HCT116 (cell line): ENCODE measurements around the gene MAP2K4. TPM values are rescaled to one million over a fixed set of nuclear protein-coding genes. Genes with fewer than 3 reads are reported as not detected.

Source experiments
- ATAC-seq: fragments of 200-7000 bp; cut with Tn5 transposase; 2 replicates; pipeline ENCODE4 v1.9.1; 2020; ENCODE audit warnings: mild to moderate bottlenecking, moderate library complexity
- BruUV-seq: library from RNA; stranded (reverse); fragments of 400-500 nt; replicated peaks from 2 replicates; lab custom pipeline; 2021; lab: Mats Ljungman, UMichigan
- CTCF ChIA-PET: fragments of 300-600 bp; sonication (Branson Sonifier 250); formaldehyde crosslinking; loops from one replicate; lab custom pipeline; 2021; ENCODE audit warnings: antibody characterized with exemption; lab: Charles Lee
- POLR2A ChIA-PET: fragments of 300-600, 350-600 bp; sonication (Branson Sonifier 250); formaldehyde crosslinking; loops from one replicate; lab custom pipeline; 2021; ENCODE audit warnings: antibody characterized with exemption; lab: Charles Lee
- RAD21 ChIA-PET, 2 experiments: fragments of 300-600 bp; sonication (Branson Sonifier 250); formaldehyde crosslinking; loops; one replicate each; lab custom pipeline; 2023; ENCODE audit warnings: low total read pairs in 2 of 2; ENCODE audit not compliant: uncharacterized antibody in 2 of 2, unreplicated experiment in 2 of 2, low non-redundant PET in 1 of 2; lab: Charles Lee
- DNase-seq: peaks from one replicate; pipeline ENCODE4 v3.0.0-alpha.2; 2010; ENCODE audit warnings: low read depth, low spot score
- H2AFZ ChIP-seq: fragments of 200-600 bp; shearing (Covaris generic), sonication (generic); 2 replicates; pipeline ENCODE4 v1.6.1; 2017; ENCODE audit warnings: low read depth, mixed run types, mixed read lengths, antibody characterized with exemption, low read length; ENCODE audit not compliant: poor library complexity, severe bottlenecking
- H3K27ac ChIP-seq: 2 replicates; pipeline ENCODE4 v1.5.1; 2012; ENCODE audit warnings: low read depth, low read length
- H3K27me3 ChIP-seq: fragments of 200-600 bp; sonication (generic); 2 replicates; pipeline ENCODE4 v1.6.1; 2016; ENCODE audit warnings: mixed run types, low read length, mixed read lengths; ENCODE audit not compliant: insufficient read depth
- H3K36me3 ChIP-seq, 2 experiments: fragments of 200-500 bp in 1 of 2; fragments of 200-600 bp in 1 of 2; sonication (Bioruptor generic) in 1 of 2; sonication (generic) in 1 of 2; 2 replicates each; pipeline versions ENCODE4 v1.5.1 to v1.6.1; 2014 to 2016; ENCODE audit warnings: low read length in 2 of 2, inconsistent platforms in 1 of 2, mixed read lengths in 1 of 2, mixed run types in 1 of 2; ENCODE audit not compliant: insufficient read depth in 2 of 2, control insufficient read depth in 1 of 2
- H3K4me1 ChIP-seq, 2 experiments: fragments of 200-600 bp in 1 of 2; sonication (generic) in 1 of 2; 2 replicates each; pipeline versions ENCODE4 v1.5.1 to v1.6.1; 2012 to 2017; ENCODE audit warnings: low read length in 2 of 2, inconsistent platforms in 1 of 2, mild to moderate bottlenecking in 1 of 2, mixed read lengths in 1 of 2, mixed run types in 1 of 2, moderate library complexity in 1 of 2; ENCODE audit not compliant: insufficient read depth in 2 of 2, control insufficient read depth in 1 of 2
- H3K4me2 ChIP-seq: fragments of 200-600 bp; sonication (generic); 2 replicates; pipeline ENCODE4 v1.6.1; 2017; ENCODE audit warnings: mixed run types, low read length, mixed read lengths
- H3K4me3 ChIP-seq, 2 experiments: fragments of 200-600 bp in 1 of 2; sonication (generic) in 1 of 2; replicated peaks in 1 of 2; 2 replicates each; pipeline ENCODE4 v1.5.1; 2011 to 2016; ENCODE audit warnings: low read length in 2 of 2, control low read depth in 1 of 2, low read depth in 1 of 2, mild to moderate bottlenecking in 1 of 2, mixed read lengths in 1 of 2, mixed run types in 1 of 2
- H3K79me2 ChIP-seq: fragments of 200-600 bp; sonication (generic); 2 replicates; pipeline ENCODE4 v1.6.1; 2017; ENCODE audit warnings: mild to moderate bottlenecking, mixed run types, low read length, moderate library complexity, mixed read lengths; ENCODE audit not compliant: insufficient read depth
- H3K9ac ChIP-seq: fragments of 200-600 bp; sonication (generic); 2 replicates; pipeline ENCODE4 v1.6.1; 2016; ENCODE audit warnings: low read length, mixed read lengths
- H3K9me2 ChIP-seq: fragments of 200-600 bp; sonication (generic), shearing (Covaris generic); 2 replicates; pipeline ENCODE4 v1.6.1; 2017; ENCODE audit warnings: mixed run types, mild to moderate bottlenecking, moderate library complexity; ENCODE audit not compliant: insufficient read depth
- H3K9me3 ChIP-seq, 2 experiments: fragments of 200-500 bp in 1 of 2; fragments of 200-600 bp in 1 of 2; sonication (Bioruptor generic) in 1 of 2; sonication (generic) in 1 of 2; 2 replicates each; pipeline ENCODE4 v1.6.1; 2014 to 2017; ENCODE audit warnings: low read length in 2 of 2, mixed read lengths in 2 of 2, inconsistent platforms in 1 of 2, low read depth in 1 of 2, mild to moderate bottlenecking in 1 of 2, mixed run types in 1 of 2, moderate library complexity in 1 of 2; ENCODE audit not compliant: control insufficient read depth in 1 of 2, insufficient read depth in 1 of 2
- H4K20me1 ChIP-seq: fragments of 200-600 bp; sonication (generic), shearing (Covaris generic); 2 replicates; pipeline ENCODE4 v1.6.1; 2017; ENCODE audit warnings: mixed run types, mild to moderate bottlenecking, moderate library complexity; ENCODE audit not compliant: insufficient read depth
- CTCF ChIP-seq, 3 experiments: fragments of 200-600 bp in 1 of 3; sonication (generic) in 1 of 3; IDR thresholded peaks in 2 of 3; conservative IDR thresholded peaks in 1 of 3; 2 replicates each; pipeline ENCODE4 v1.5.1; 2012 to 2017; ENCODE audit warnings: low read depth in 2 of 3, low read length in 2 of 3, antibody characterized with exemption in 1 of 3, borderline replicate concordance in 1 of 3, control low read depth in 1 of 3, mild to moderate bottlenecking in 1 of 3, mixed read lengths in 1 of 3, mixed run types in 1 of 3, moderate library complexity in 1 of 3; ENCODE audit not compliant: insufficient read depth in 1 of 3
- ELF1 ChIP-seq: IDR thresholded peaks from 2 replicates; pipeline ENCODE4 v1.6.1; 2012; ENCODE audit warnings: low read depth, borderline replicate concordance
- EZH2 ChIP-seq: fragments of 200-600 bp; sonication (generic); IDR thresholded peaks from 2 replicates; pipeline ENCODE4 v1.6.1; 2017; ENCODE audit warnings: antibody characterized with exemption, mixed run types
- EZH2phosphoT487 ChIP-seq: fragments of 200-600 bp; IDR thresholded peaks from 2 replicates; pipeline ENCODE4 v1.6.1; 2018; ENCODE audit warnings: antibody characterized with exemption, borderline replicate concordance
- JUND ChIP-seq: IDR thresholded peaks from 2 replicates; pipeline ENCODE4 v1.6.1; 2012
- SIN3A ChIP-seq: IDR thresholded peaks from 2 replicates; pipeline ENCODE4 v1.6.1; 2012; ENCODE audit warnings: low read depth
- SRF ChIP-seq: IDR thresholded peaks from 2 replicates; pipeline ENCODE4 v1.6.1; 2012; ENCODE audit warnings: low read depth
- TCF7L2 ChIP-seq: IDR thresholded peaks from 2 replicates; pipeline ENCODE4 v1.7.0; 2011; ENCODE audit warnings: borderline replicate concordance, inconsistent platforms; ENCODE audit not compliant: insufficient read depth, insufficient read length; ENCODE audit errors: extremely low read depth
- YY1 ChIP-seq: IDR thresholded peaks from 2 replicates; pipeline ENCODE4 v1.6.1; 2011; ENCODE audit warnings: low read length, low read depth, moderate library complexity, mild to moderate bottlenecking; ENCODE audit not compliant: insufficient replicate concordance; ENCODE audit errors: extremely low read depth
- ZBTB33 ChIP-seq: IDR thresholded peaks from 2 replicates; pipeline ENCODE4 v1.6.1; 2011; ENCODE audit warnings: mild to moderate bottlenecking, low read length, moderate library complexity; ENCODE audit not compliant: insufficient replicate concordance; ENCODE audit errors: extremely low read depth
- ZFX ChIP-seq: fragments of 450-650 bp; IDR thresholded peaks from 2 replicates; pipeline ENCODE4 v1.6.1; 2017
- ZNF274 ChIP-seq: fragments of 200-500 bp; sonication (Bioruptor generic); IDR thresholded peaks from 2 replicates; pipeline ENCODE4 v1.6.1; 2014; ENCODE audit warnings: mild to moderate bottlenecking, low read depth, low read length, inconsistent platforms
- intact Hi-C: fragments of 100-400 bp; cut with micrococcal nuclease; formaldehyde crosslinking; loops from 2 replicates; pipeline ENCODE4 v1.10.0; 2022
- total RNA-seq: library from RNA; stranded (reverse); gene quantifications from one replicate; pipeline ENCODE4 v1.2.1, GENCODE V29; 2021; ENCODE audit not compliant: unreplicated experiment

The MAP2K4 gene
- total RNA-seq, 1 experiment from 2014 or later = 42.3 TPM

GRCh38 chr17:12050646-12051225 is 30.1 kb downstream of the MAP2K4 start:
- intact Hi-C loops = no loop called here
- Histone ChIP-seq H3K9me2 (no peaks in the 10 kb centered on the region), H3K36me3 (no peaks in the 10 kb centered on the region), H3K27ac (no peak overlapping the region), H3K4me2 (no peak overlapping the region), H3K27me3 (no peaks in the 10 kb centered on the region), H3K9ac (no peak overlapping the region), H2AFZ (no peak overlapping the region), H3K4me3 (no peak overlapping the region), H4K20me1 (peaks cover 16% of the 10 kb centered on the region; the same call in 1 of the 2 replicates), H3K9me3 (no peaks in the 10 kb centered on the region), H3K79me2 (peaks cover 100% of the 10 kb centered on the region), H3K4me1 (peaks cover 35 to 41% of the 10 kb centered on the region in 2 experiments)
- no TSS peak for BruUV-seq
- CTCF ChIA-PET = no interaction called here
- ATAC-seq (no peak), DNase-seq (no peak)
- no peak for TF ChIP-seq TCF7L2
- no peak for TF ChIP-seq ZFX
- TF ChIP-seq ELF1 = no peak
- no peak for TF ChIP-seq EZH2phosphoT487
- TF ChIP-seq SRF = no peak
- TF ChIP-seq EZH2 = no peak
- TF ChIP-seq ZNF274 = no peak
- no peak for TF ChIP-seq CTCF (IDR thresholded peaks at IDR 0.05 in 2 of 3, conservative IDR thresholded peaks at IDR 0.05 in 1 of 3; ENCODE audit: borderline replicate concordance in 1 of 3, insufficient read depth in 1 of 3, low read depth in 2 of 3, low read length in 2 of 3)
- TF ChIP-seq YY1 = no peak
- no peak for TF ChIP-seq SIN3A
- no peak for TF ChIP-seq JUND
- TF ChIP-seq ZBTB33 = no peak
- POLR2A ChIA-PET = no interaction called here
- RAD21 ChIA-PET = no interaction called here
